Measurements from ENCODE around the gene PHAX.

Gene PHAX

DNA sequence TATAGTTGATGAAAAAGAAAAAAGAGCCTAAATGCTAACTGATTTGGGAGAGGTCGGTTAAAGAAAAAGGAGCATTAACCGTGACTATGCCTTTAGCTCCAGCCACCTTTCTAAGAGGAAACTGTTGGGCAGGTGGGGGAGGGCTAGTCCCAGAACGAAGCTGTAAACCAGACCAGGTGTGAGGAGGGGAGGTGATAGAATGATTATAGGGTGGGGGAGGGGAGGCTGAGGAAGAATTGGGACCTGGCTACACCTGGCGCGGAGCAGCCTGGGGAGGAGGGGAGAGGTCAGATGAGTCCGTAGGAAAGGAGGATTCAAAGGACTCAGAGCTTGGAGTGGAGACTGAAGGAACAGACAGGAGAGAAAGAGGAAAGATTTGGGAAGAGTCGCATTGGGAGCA is 73.4 kb downstream of the PHAX start:
- TF ChIP-seq POLR2A (IDR thresholded peaks at IDR 0.05; ENCODE audit: extremely low read depth, insufficient read length) (no peak), CTCF (IDR thresholded peaks at IDR 0.05; ENCODE audit: low read depth, low read length) (no peak), MYC (IDR thresholded peaks at IDR 0.05; ENCODE audit: low read depth, low read length) (no peak)
- TF ChIP-seq, protein P1, sequence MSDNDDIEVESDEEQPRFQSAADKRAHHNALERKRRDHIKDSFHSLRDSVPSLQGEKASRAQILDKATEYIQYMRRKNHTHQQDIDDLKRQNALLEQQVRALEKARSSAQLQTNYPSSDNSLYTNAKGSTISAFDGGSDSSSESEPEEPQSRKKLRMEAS (IDR thresholded peaks at IDR 0.05; ENCODE audit: low read depth, low read length) = no peak
- DNase-seq (ENCODE audit: low read depth) = no peak
- no peak overlapping the region for H3K4me3 ChIP-seq (ENCODE audit: low read depth, low read length)

DNA sequence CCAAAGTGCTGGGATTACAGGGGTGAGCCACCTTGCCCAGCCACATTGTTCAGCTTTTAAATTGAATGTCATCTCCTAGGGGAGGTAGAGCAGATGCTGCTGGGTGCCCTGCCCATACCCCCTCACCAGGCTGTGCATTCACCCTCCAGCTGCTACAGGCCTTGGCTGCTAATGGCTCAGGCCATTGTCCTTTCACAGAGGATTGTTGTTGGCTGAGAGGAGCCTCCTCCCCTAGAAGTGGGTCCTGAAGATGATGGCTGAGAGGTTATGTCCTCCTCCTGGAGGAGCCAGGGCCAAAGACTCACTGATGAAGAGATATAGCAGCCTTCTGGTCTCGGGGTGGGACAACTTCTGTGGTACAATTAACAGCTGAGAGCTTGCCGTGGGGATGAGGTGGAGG is 74.6 kb downstream of the PHAX start:
- no peak for DNase-seq (ENCODE audit: low read depth)
- TF ChIP-seq, protein P1 (IDR thresholded peaks at IDR 0.05; ENCODE audit: low read depth, low read length) = no peak
- TF ChIP-seq MYC (IDR thresholded peaks at IDR 0.05; ENCODE audit: low read depth, low read length) (no peak), POLR2A (IDR thresholded peaks at IDR 0.05; ENCODE audit: extremely low read depth, insufficient read length) (no peak), CTCF (IDR thresholded peaks at IDR 0.05; ENCODE audit: low read depth, low read length) (no peak)

GRCh38 chr5:126676195-126676624 is 75.5 kb downstream of the PHAX start:
- H3K4me3 ChIP-seq (ENCODE audit: low read depth, low read length) = no peak overlapping the region
- peak; percentile 75 for DNase-seq (ENCODE audit: low read depth)
- TF ChIP-seq POLR2A (IDR thresholded peaks at IDR 0.05; ENCODE audit: extremely low read depth, insufficient read length) (no peak), CTCF (IDR thresholded peaks at IDR 0.05; ENCODE audit: low read depth, low read length) (peak; percentile 73), MYC (IDR thresholded peaks at IDR 0.05; ENCODE audit: low read depth, low read length) (no peak)
- TF ChIP-seq, protein P1 (IDR thresholded peaks at IDR 0.05; ENCODE audit: low read depth, low read length) = no peak

More for the DNA sequence above, 74.6 kb downstream of the PHAX start:
- no peak overlapping the region for H3K4me3 ChIP-seq (ENCODE audit: low read depth, low read length)
